NCI-H1105 treated with DMSO at 0.1 percent for 48 hours (cell line): ENCODE results near the gene EDN3.

Experiments
- DNase-seq: peaks from one replicate; lab custom pipeline; 2025; lab: John Stamatoyannopoulos, UW

Gene EDN3

GRCh38 chr20:59300333-59301081, at the start of gene EDN3:
EDN3 (plus strand) TSS chr20:59300611; CDS start chr20:59300813, 202 bp downstream.
- no peak for DNase-seq

- no peak for DNase-seq
These were observed 47.1 kb upstream of the EDN3 start for GRCh38 chr20:59253325-59253724.

GRCh38 chr20:59253779-59254319, 46.6 kb upstream of the EDN3 start:
- peak; percentile 12 for DNase-seq

GRCh38 chr20:59255256-59255655, 45.2 kb upstream of the EDN3 start:
- no peak for DNase-seq

- no peak for DNase-seq
These were observed 42.2 kb upstream of the EDN3 start for GRCh38 chr20:59258221-59258621.

GRCh38 chr20:59259946-59260345, 40.5 kb upstream of the EDN3 start:
- DNase-seq: no peak

- DNase-seq: no peak
These were observed 35.1 kb upstream of the EDN3 start for GRCh38 chr20:59265298-59265697.

GRCh38 chr20:59268870-59269269, 31.5 kb upstream of the EDN3 start:
- no peak for DNase-seq

GRCh38 chr20:59269411-59270025, 30.9 kb upstream of the EDN3 start:
- DNase-seq: no peak

GRCh38 chr20:59270380-59270779, 30.0 kb upstream of the EDN3 start:
- no peak for DNase-seq

GRCh38 chr20:59273739-59274357, 26.6 kb upstream of the EDN3 start:
- no peak for DNase-seq

GRCh38 chr20:59276938-59277337, 23.5 kb upstream of the EDN3 start:
- DNase-seq: no peak

GRCh38 chr20:59284470-59284869, 15.9 kb upstream of the EDN3 start:
- DNase-seq: no peak

- DNase-seq: no peak
These were observed 10.4 kb upstream of the EDN3 start for GRCh38 chr20:59289994-59290393.

- DNase-seq: no peak
These were observed 8.5 kb upstream of the EDN3 start for GRCh38 chr20:59291740-59292383.

- DNase-seq: peak; percentile 35
These were observed 4.9 kb upstream of the EDN3 start for GRCh38 chr20:59295531-59295930.

- no peak for DNase-seq
These were observed 2.7 kb upstream of the EDN3 start for GRCh38 chr20:59297686-59298085.

- no peak for DNase-seq
These were observed 472 bp upstream of the EDN3 start for GRCh38 chr20:59299945-59300332.

- DNase-seq: no peak
These were observed 1.1 kb downstream of the EDN3 start for GRCh38 chr20:59301343-59302007.

- DNase-seq: no peak
These were observed 5.7 kb downstream of the EDN3 start for GRCh38 chr20:59305908-59306655.

- DNase-seq: no peak
These were observed 6.9 kb downstream of the EDN3 start for GRCh38 chr20:59307270-59307669.
